Panc1 (cell line): ENCODE results near the gene CDKN3. TPM values are rescaled to one million over a fixed set of nuclear protein-coding genes. Genes with fewer than 3 reads are reported as not detected.

ENCODE experiments used
- ATAC-seq: fragments of 200-7000 bp; cut with Tn5 transposase; 2 replicates; pipeline ENCODE4 v1.9.1; 2020; ENCODE audit warnings: mild to moderate bottlenecking, moderate library complexity
- BruUV-seq: library from RNA; stranded (reverse); fragments of 400-500 nt; replicated peaks from 2 replicates; lab custom pipeline; 2021; lab: Mats Ljungman, UMichigan
- CTCF ChIA-PET: fragments of 300-600 bp; sonication (Branson Sonifier 250); formaldehyde crosslinking; loops from one replicate; lab custom pipeline; 2022; ENCODE audit warnings: antibody characterized with exemption; lab: Charles Lee
- POLR2A ChIA-PET: fragments of 300-600 bp; sonication (Branson Sonifier 250); formaldehyde crosslinking; loops from one replicate; lab custom pipeline; 2022; ENCODE audit warnings: antibody characterized with exemption; lab: Charles Lee
- DNase-seq: peaks from one replicate; pipeline ENCODE4 v3.0.0-alpha.2; 2010; ENCODE audit warnings: low read depth, low spot score
- H3K27ac ChIP-seq: 2 replicates; pipeline ENCODE4 v1.5.1; 2011; ENCODE audit warnings: mild to moderate bottlenecking, low read length, inconsistent platforms
- H3K27me3 ChIP-seq: fragments of 200-500 bp; sonication (Bioruptor generic); 2 replicates; pipeline ENCODE4 v1.6.0; 2014; ENCODE audit warnings: low read length, inconsistent platforms; ENCODE audit not compliant: control insufficient read depth, insufficient read depth
- H3K36me3 ChIP-seq: fragments of 200-500 bp; sonication (Bioruptor generic); 2 replicates; pipeline ENCODE4 v1.5.1; 2014; ENCODE audit warnings: inconsistent platforms, mild to moderate bottlenecking, low read length, moderate library complexity; ENCODE audit not compliant: control insufficient read depth, insufficient read depth
- H3K4me1 ChIP-seq: 2 replicates; pipeline ENCODE4 v1.5.1; 2011; ENCODE audit warnings: inconsistent platforms, mild to moderate bottlenecking, low read length, moderate library complexity; ENCODE audit not compliant: control insufficient read depth, insufficient read depth
- H3K4me3 ChIP-seq, 2 experiments: 2 replicates each; pipeline ENCODE4 v1.5.1; 2011 to 2012; ENCODE audit warnings: low read depth in 2 of 2, low read length in 2 of 2, mild to moderate bottlenecking in 2 of 2, inconsistent platforms in 1 of 2, moderate library complexity in 1 of 2
- H3K9me3 ChIP-seq: fragments of 200-500 bp; sonication (Bioruptor generic); 2 replicates; pipeline ENCODE4 v1.5.1; 2014; ENCODE audit warnings: low read depth, mild to moderate bottlenecking, inconsistent platforms, low read length, moderate library complexity; ENCODE audit not compliant: control insufficient read depth, insufficient read depth
- POLR2AphosphoS5 ChIP-seq: IDR thresholded peaks from 2 replicates; pipeline ENCODE4 v1.6.1; 2012; ENCODE audit warnings: mild to moderate bottlenecking, low read depth, low read length, moderate library complexity
- SIN3A ChIP-seq: IDR thresholded peaks from 2 replicates; pipeline ENCODE4 v1.6.1; 2012; ENCODE audit warnings: low read depth, mild to moderate bottlenecking, low read length, moderate library complexity, borderline replicate concordance; ENCODE audit not compliant: insufficient read depth
- TCF7L2 ChIP-seq: IDR thresholded peaks from 2 replicates; pipeline ENCODE4 v1.6.1; 2011; ENCODE audit warnings: mild to moderate bottlenecking, low read depth, low read length, inconsistent platforms
- in situ Hi-C: cut with HindIII; loops from 2 replicates; pipeline ENCODE4 v1.10.0; 2016; ENCODE audit warnings: low sequenced_read_pairs, low pct_unique_long_range_greater_than_20kb
- intact Hi-C: fragments of 100-400 bp; cut with micrococcal nuclease; formaldehyde crosslinking; loops from one replicate; pipeline ENCODE4 v1.10.0; 2022; ENCODE audit not compliant: unreplicated experiment
- total RNA-seq: library from RNA; stranded (reverse); gene quantifications from one replicate; pipeline ENCODE4 v1.2.1, GENCODE V29; 2021; ENCODE audit not compliant: unreplicated experiment
- TF ChIP-seq, protein P1 (sequence below), 2 experiments: IDR thresholded peaks; 2 replicates each; pipeline ENCODE4 v1.6.1; 2011 to 2012; ENCODE audit warnings: low read depth in 2 of 2, control low read depth in 1 of 2, low read length in 1 of 2, mild to moderate bottlenecking in 1 of 2, moderate library complexity in 1 of 2; ENCODE audit not compliant: insufficient read depth in 1 of 2
- TF ChIP-seq, protein P2 (sequence below): fragments of 450-650 bp; IDR thresholded peaks from 2 replicates; pipeline ENCODE4 v1.5.1; 2017; ENCODE audit warnings: mild to moderate bottlenecking

CDKN3 gene
- total RNA-seq, 1 experiment from 2014 or later: 36.1 TPM

DNA sequence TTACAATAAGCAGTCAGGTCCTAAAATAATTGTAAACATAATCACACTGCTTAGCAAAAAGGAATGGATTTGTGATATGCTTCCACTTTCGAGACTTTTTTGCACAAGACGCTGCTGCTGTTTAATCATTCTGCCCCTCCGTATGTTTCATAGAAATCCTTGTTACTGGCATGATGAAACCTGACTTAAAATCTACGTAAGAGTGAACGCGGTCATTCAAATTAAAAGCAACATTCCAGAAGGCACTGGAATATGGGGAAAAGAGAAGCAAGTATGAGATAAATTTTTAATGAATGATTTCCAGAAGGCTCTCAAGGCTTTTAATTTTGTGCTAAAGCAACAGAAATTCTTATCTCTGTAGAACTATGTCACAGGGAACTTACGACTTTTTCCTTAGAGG lies 43.2 kb downstream of the CDKN3 start:
- intact Hi-C loops (no loop called here), in situ Hi-C loops (no loop called here)
- H3K27me3 ChIP-seq: no peaks in the 10 kb centered on the region
- peak overlapping the region; percentile 69 to 76 for H3K4me3 ChIP-seq
- no peaks in the 10 kb centered on the region for H3K9me3 ChIP-seq
- DNase-seq: no peak
- ChIA-PET CTCF (no interaction called here), POLR2A (no interaction called here)
- no TSS peak for BruUV-seq
- peak overlapping the region; percentile 93 for H3K27ac ChIP-seq
- peaks cover 5% of the 10 kb centered on the region for H3K36me3 ChIP-seq
- peaks cover 23% of the 10 kb centered on the region for H3K4me1 ChIP-seq
- no peak for ATAC-seq
- TF ChIP-seq POLR2AphosphoS5 (no peak), SIN3A (no peak), TCF7L2 (no peak)
- TF ChIP-seq, protein P1, sequence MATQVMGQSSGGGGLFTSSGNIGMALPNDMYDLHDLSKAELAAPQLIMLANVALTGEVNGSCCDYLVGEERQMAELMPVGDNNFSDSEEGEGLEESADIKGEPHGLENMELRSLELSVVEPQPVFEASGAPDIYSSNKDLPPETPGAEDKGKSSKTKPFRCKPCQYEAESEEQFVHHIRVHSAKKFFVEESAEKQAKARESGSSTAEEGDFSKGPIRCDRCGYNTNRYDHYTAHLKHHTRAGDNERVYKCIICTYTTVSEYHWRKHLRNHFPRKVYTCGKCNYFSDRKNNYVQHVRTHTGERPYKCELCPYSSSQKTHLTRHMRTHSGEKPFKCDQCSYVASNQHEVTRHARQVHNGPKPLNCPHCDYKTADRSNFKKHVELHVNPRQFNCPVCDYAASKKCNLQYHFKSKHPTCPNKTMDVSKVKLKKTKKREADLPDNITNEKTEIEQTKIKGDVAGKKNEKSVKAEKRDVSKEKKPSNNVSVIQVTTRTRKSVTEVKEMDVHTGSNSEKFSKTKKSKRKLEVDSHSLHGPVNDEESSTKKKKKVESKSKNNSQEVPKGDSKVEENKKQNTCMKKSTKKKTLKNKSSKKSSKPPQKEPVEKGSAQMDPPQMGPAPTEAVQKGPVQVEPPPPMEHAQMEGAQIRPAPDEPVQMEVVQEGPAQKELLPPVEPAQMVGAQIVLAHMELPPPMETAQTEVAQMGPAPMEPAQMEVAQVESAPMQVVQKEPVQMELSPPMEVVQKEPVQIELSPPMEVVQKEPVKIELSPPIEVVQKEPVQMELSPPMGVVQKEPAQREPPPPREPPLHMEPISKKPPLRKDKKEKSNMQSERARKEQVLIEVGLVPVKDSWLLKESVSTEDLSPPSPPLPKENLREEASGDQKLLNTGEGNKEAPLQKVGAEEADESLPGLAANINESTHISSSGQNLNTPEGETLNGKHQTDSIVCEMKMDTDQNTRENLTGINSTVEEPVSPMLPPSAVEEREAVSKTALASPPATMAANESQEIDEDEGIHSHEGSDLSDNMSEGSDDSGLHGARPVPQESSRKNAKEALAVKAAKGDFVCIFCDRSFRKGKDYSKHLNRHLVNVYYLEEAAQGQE (IDR thresholded peaks at IDR 0.05; ENCODE audit: insufficient read depth in 1 of 2, low read depth in 2 of 2, low read length in 1 of 2): no peak
- TF ChIP-seq, protein P2, sequence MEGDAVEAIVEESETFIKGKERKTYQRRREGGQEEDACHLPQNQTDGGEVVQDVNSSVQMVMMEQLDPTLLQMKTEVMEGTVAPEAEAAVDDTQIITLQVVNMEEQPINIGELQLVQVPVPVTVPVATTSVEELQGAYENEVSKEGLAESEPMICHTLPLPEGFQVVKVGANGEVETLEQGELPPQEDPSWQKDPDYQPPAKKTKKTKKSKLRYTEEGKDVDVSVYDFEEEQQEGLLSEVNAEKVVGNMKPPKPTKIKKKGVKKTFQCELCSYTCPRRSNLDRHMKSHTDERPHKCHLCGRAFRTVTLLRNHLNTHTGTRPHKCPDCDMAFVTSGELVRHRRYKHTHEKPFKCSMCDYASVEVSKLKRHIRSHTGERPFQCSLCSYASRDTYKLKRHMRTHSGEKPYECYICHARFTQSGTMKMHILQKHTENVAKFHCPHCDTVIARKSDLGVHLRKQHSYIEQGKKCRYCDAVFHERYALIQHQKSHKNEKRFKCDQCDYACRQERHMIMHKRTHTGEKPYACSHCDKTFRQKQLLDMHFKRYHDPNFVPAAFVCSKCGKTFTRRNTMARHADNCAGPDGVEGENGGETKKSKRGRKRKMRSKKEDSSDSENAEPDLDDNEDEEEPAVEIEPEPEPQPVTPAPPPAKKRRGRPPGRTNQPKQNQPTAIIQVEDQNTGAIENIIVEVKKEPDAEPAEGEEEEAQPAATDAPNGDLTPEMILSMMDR: no peak

DNA sequence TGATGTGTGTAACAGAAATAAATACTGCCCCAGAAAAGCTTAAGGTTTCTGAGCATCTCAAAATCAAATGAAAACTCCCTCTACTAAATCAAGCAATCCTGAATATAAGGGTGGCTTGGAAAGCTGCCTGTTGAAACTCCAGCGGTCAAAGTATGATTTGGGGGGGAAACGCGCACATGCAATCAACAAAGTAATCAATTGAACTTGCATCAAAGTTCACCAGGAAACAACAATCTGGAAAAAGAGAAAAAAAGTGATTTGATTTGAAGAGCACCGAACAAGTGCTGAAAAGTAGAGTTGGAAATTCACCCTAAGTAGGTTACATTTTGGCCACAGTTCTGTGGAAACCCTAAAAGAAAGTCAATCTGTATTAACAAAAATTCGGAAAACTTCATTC lies 43.7 kb downstream of the CDKN3 start:
- DNase-seq (no peak), ATAC-seq (no peak)
- Histone ChIP-seq H3K4me1 (peaks cover 20% of the 10 kb centered on the region), H3K27ac (peak overlapping the region; percentile 93), H3K9me3 (no peaks in the 10 kb centered on the region), H3K27me3 (no peaks in the 10 kb centered on the region), H3K36me3 (peaks cover 5% of the 10 kb centered on the region), H3K4me3 (peak overlapping the region; percentile 69 to 76)
- in situ Hi-C loops: no loop called here
- ChIA-PET POLR2A (no interaction called here), CTCF (interaction anchor here (0.6 kb wide), 1 partner anchor 422 kb away, joined by 6 read pairs; no protein-coding TSS in a partner anchor)
- BruUV-seq: no TSS peak
- intact Hi-C loops: no loop called here
- TF ChIP-seq TCF7L2: no peak
- TF ChIP-seq, protein P1 (IDR thresholded peaks at IDR 0.05; ENCODE audit: insufficient read depth in 1 of 2, low read depth in 2 of 2, low read length in 1 of 2): no peak
- TF ChIP-seq POLR2AphosphoS5: no peak
- TF ChIP-seq, protein P2: no peak
- TF ChIP-seq SIN3A: no peak
